Trophoblast cell (in vitro differentiated cells and primary cell): Measurements from ENCODE around the gene DEK.

Experiments
- DNase-seq, 2 donors: peaks; one replicate each; pipeline ENCODE4 v3.0.0-alpha.2; 2016
- H2AFZ ChIP-seq: 2 replicates; pipeline ENCODE4 v1.6.1; 2013; ENCODE audit warnings: low read length, moderate library complexity, mild to moderate bottlenecking; ENCODE audit not compliant: insufficient read depth, poor library complexity
- H2AK5ac ChIP-seq: 2 replicates; pipeline ENCODE4 v1.6.1; 2013; ENCODE audit warnings: mild to moderate bottlenecking, low read length
- H2BK120ac ChIP-seq: 2 replicates; pipeline ENCODE4 v1.6.1; 2013; ENCODE audit warnings: low read length, mild to moderate bottlenecking, moderate library complexity; ENCODE audit not compliant: insufficient read depth, poor library complexity
- H2BK12ac ChIP-seq: 2 replicates; pipeline ENCODE4 v1.6.1; 2013; ENCODE audit warnings: mild to moderate bottlenecking, low read length, moderate library complexity
- H2BK5ac ChIP-seq: 2 replicates; pipeline ENCODE4 v1.6.1; 2013; ENCODE audit warnings: low read length, low read depth, moderate library complexity, mild to moderate bottlenecking; ENCODE audit not compliant: poor library complexity
- H3K14ac ChIP-seq: 2 replicates; pipeline ENCODE4 v1.6.1; 2013; ENCODE audit warnings: mild to moderate bottlenecking, low read length
- H3K18ac ChIP-seq: 2 replicates; pipeline ENCODE4 v1.6.1; 2013; ENCODE audit warnings: mild to moderate bottlenecking, low read length
- H3K23ac ChIP-seq: 2 replicates; pipeline ENCODE4 v1.6.1; 2013; ENCODE audit warnings: low read length
- H3K27ac ChIP-seq: 2 replicates; pipeline ENCODE4 v1.5.1; 2013; ENCODE audit warnings: low read depth, mild to moderate bottlenecking, inconsistent platforms, low read length, moderate library complexity
- H3K27me3 ChIP-seq: 2 replicates; pipeline ENCODE4 v1.6.1; 2013; ENCODE audit warnings: inconsistent platforms, mild to moderate bottlenecking, low read length, moderate library complexity; ENCODE audit not compliant: insufficient read depth
- H3K36me3 ChIP-seq, 2 experiments: 1 replicate in 1 of 2; 2 replicates in 1 of 2; pipeline ENCODE4 v1.6.1; 2013; ENCODE audit warnings: low read length in 2 of 2, mild to moderate bottlenecking in 2 of 2, moderate library complexity in 1 of 2; ENCODE audit not compliant: insufficient read depth in 2 of 2, control insufficient read depth in 1 of 2
- H3K4ac ChIP-seq: 2 replicates; pipeline ENCODE4 v1.6.1; 2013; ENCODE audit warnings: low read depth, mild to moderate bottlenecking, low read length, moderate library complexity
- H3K4me1 ChIP-seq, 2 experiments: 1 replicate in 1 of 2; 2 replicates in 1 of 2; pipeline ENCODE4 v1.6.1; 2013; ENCODE audit warnings: low read length in 2 of 2, mild to moderate bottlenecking in 2 of 2, moderate library complexity in 1 of 2; ENCODE audit not compliant: insufficient read depth in 2 of 2, control insufficient read depth in 1 of 2
- H3K4me2 ChIP-seq: 2 replicates; pipeline ENCODE4 v1.6.1; 2013; ENCODE audit warnings: inconsistent platforms, mild to moderate bottlenecking, low read length, moderate library complexity
- H3K4me3 ChIP-seq: 2 replicates; pipeline ENCODE4 v1.5.1; 2013; ENCODE audit warnings: mild to moderate bottlenecking, low read depth, low read length, inconsistent platforms
- H3K79me1 ChIP-seq: one replicate; pipeline ENCODE4 v1.6.1; 2013; ENCODE audit warnings: low read length
- H3K79me2 ChIP-seq: 2 replicates; pipeline ENCODE4 v1.6.1; 2013; ENCODE audit warnings: low read length, mild to moderate bottlenecking; ENCODE audit not compliant: control insufficient read depth, insufficient read depth, poor library complexity
- H3K9ac ChIP-seq: 2 replicates; pipeline ENCODE4 v1.6.1; 2013; ENCODE audit warnings: mild to moderate bottlenecking, low read length
- H3K9me3 ChIP-seq: 2 replicates; pipeline ENCODE4 v1.6.1; 2013; ENCODE audit warnings: low read depth, mild to moderate bottlenecking, control low read depth, inconsistent platforms, low read length; ENCODE audit not compliant: insufficient read depth
- H4K12ac ChIP-seq: 2 replicates; pipeline ENCODE4 v1.6.1; 2013; ENCODE audit warnings: low read depth, mild to moderate bottlenecking, low read length, moderate library complexity
- H4K8ac ChIP-seq: 2 replicates; pipeline ENCODE4 v1.6.1; 2013; ENCODE audit warnings: low read depth, mild to moderate bottlenecking, low read length, moderate library complexity
- H4K91ac ChIP-seq: one replicate; pipeline ENCODE4 v1.6.1; 2013; ENCODE audit warnings: low read depth, mild to moderate bottlenecking, low read length, moderate library complexity
- WGBS: extraction: QIAGEN DNeasy Blood & Tissue Kit; methylation state at CpG from one replicate; pipeline ENCODE4 v1.1.7; 2013; ENCODE audit warnings: missing lambda C conversion rate; ENCODE audit not compliant: insufficient read length, insufficient coverage; ENCODE audit errors: extremely low coverage; 5-methylcytosine and 5-hydroxymethylcytosine counted together

The DEK gene

DNA sequence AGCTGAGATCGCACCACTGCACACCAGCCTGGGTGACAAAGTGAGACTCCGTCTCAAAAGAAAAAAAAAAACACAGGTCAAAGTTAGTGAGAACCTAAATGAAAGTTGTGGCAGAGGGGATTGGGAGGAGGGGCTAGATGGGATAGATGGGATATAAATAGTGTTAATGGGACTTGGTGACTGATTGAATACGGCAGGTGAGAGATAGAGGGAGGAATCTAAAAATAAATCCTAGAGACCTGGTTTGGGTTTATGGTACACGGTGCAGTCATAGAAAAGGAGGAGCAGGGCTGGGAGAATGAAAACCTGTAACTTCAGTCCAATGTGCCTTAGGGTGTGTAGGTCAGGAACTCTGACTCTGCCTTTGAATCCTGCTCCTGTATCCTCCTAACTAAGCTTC, 25.0 kb upstream of the DEK start:
- no peak overlapping the region for H3K4me2 ChIP-seq
- no peak overlapping the region for H3K4me3 ChIP-seq
- H4K12ac ChIP-seq: no peak overlapping the region
- no peaks in the 10 kb centered on the region for H3K36me3 ChIP-seq
- H4K8ac ChIP-seq: no peak overlapping the region
- H3K79me1 ChIP-seq: no peaks in the 10 kb centered on the region
- 100% methylated on average over 1 of the region's 4 CpGs for WGBS
- H3K79me2 ChIP-seq: no peaks in the 10 kb centered on the region
- no peak overlapping the region for H3K9ac ChIP-seq
- no peak overlapping the region for H3K27ac ChIP-seq
- no peaks in the 10 kb centered on the region for H3K4me1 ChIP-seq
- no peak overlapping the region for H3K18ac ChIP-seq
- H2AFZ ChIP-seq: no peak overlapping the region
- H3K9me3 ChIP-seq: no peaks in the 10 kb centered on the region
- H2BK5ac ChIP-seq: no peak overlapping the region
- no peak overlapping the region for H2BK120ac ChIP-seq
- no peak overlapping the region for H4K91ac ChIP-seq
- no peak overlapping the region for H2BK12ac ChIP-seq
- no peak overlapping the region for H2AK5ac ChIP-seq
- no peak for DNase-seq
- no peak overlapping the region for H3K4ac ChIP-seq
- no peaks in the 10 kb centered on the region for H3K27me3 ChIP-seq
- no peak overlapping the region for H3K23ac ChIP-seq
- H3K14ac ChIP-seq: no peak overlapping the region

DNA sequence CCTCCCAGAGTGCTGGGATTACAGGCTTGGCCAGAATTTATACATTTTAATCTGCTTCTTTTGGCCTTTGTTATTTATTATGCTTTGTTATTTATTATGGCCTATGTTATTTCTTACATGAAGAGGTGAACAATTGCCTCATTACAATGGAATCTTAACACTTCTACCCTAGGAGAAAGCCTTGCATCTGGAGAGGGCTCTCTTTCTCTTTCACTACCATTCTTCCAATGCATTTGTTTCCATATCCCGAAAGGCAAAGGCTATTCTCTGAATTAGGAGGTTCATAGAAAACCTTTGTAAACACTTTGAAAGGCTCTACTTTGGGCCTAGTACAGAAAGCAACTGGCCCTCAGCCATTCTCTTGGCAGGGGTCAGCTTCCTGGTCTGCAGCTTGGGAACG, 19.9 kb upstream of the DEK start:
- Histone ChIP-seq H4K91ac (no peak overlapping the region), H2AFZ (no peak overlapping the region), H3K27ac (no peak overlapping the region), H3K4me3 (no peak overlapping the region), H3K9me3 (no peaks in the 10 kb centered on the region), H2BK5ac (no peak overlapping the region), H3K79me2 (no peaks in the 10 kb centered on the region), H3K4me2 (no peak overlapping the region), H3K23ac (no peak overlapping the region), H2BK120ac (no peak overlapping the region), H4K8ac (no peak overlapping the region), H3K14ac (no peak overlapping the region), H2AK5ac (no peak overlapping the region), H3K4me1 (no peaks in the 10 kb centered on the region), H3K4ac (no peak overlapping the region), H3K36me3 (no peaks in the 10 kb centered on the region), H3K18ac (no peak overlapping the region), H4K12ac (no peak overlapping the region), H3K9ac (no peak overlapping the region), H2BK12ac (no peak overlapping the region), H3K79me1 (no peaks in the 10 kb centered on the region), H3K27me3 (no peaks in the 10 kb centered on the region)
- DNase-seq: no peak
- WGBS: no CpG with 5 or more reads among the region's 2 CpGs

DNA sequence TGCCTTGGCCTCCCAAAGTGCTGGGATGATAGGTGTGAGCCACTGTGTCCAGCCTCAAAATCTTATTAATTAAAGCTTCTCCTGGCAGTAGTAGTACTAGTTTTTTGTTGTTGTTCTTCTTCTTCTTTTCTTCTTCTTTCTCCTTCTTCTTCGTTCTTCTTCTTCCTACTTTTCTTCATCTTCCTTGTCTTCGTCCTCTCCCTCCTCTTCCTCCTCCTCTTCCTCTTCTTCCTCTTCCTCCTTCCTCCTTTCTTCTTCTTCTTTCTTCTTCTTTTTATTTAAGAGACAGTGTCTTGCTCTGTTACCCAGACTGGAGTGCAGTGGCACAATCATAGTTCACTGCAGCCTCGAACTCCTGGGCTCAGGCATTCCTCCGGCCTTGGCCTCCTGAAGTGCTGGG, 17.2 kb upstream of the DEK start:
- Histone ChIP-seq H3K27ac (no peak overlapping the region), H2BK5ac (no peak overlapping the region), H3K4me2 (no peak overlapping the region), H4K91ac (no peak overlapping the region), H3K4ac (no peak overlapping the region), H2AFZ (no peak overlapping the region), H3K4me1 (peaks cover 3% of the 10 kb centered on the region in 2 experiments), H3K79me2 (no peaks in the 10 kb centered on the region), H3K14ac (no peak overlapping the region), H4K12ac (no peak overlapping the region), H3K27me3 (peaks cover 17% of the 10 kb centered on the region), H2AK5ac (no peak overlapping the region), H2BK12ac (no peak overlapping the region), H3K9me3 (no peaks in the 10 kb centered on the region), H3K9ac (no peak overlapping the region), H3K4me3 (no peak overlapping the region), H3K18ac (no peak overlapping the region), H3K79me1 (no peaks in the 10 kb centered on the region), H2BK120ac (no peak overlapping the region), H4K8ac (no peak overlapping the region), H3K36me3 (no peaks in the 10 kb centered on the region), H3K23ac (no peak overlapping the region)
- no peak for DNase-seq
- no CpG with 5 or more reads among the region's 4 CpGs for WGBS

DNA sequence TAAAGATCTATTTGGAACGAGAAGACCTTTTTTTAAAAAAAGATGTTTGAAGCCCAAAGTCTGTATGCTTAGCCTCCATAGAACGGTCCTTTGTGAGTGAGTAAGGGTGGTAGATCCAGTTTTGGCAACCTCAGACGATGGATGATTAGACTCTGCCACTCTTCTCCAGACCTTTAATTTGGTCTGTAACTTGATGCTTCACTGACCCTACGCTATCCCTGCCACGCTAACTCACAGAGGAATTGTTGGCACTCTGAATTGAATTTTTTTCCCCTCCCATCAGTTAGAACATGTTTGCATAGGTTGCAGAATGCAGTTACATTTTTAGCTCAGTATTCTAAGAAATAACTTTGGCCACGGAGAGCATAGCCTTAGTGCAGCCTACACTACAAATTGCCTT, 15.8 kb upstream of the DEK start:
- Histone ChIP-seq H3K23ac (no peak overlapping the region), H4K91ac (no peak overlapping the region), H3K36me3 (no peaks in the 10 kb centered on the region), H4K12ac (no peak overlapping the region), H3K27me3 (peaks cover 19% of the 10 kb centered on the region), H3K4ac (no peak overlapping the region), H3K14ac (no peak overlapping the region), H2AK5ac (no peak overlapping the region), H3K4me3 (no peak overlapping the region), H3K9ac (no peak overlapping the region), H3K79me2 (no peaks in the 10 kb centered on the region), H2BK12ac (no peak overlapping the region), H3K4me1 (peaks cover 3 to 5% of the 10 kb centered on the region in 2 experiments), H3K4me2 (no peak overlapping the region), H3K9me3 (no peaks in the 10 kb centered on the region), H4K8ac (no peak overlapping the region), H2BK5ac (no peak overlapping the region), H2AFZ (no peak overlapping the region), H2BK120ac (no peak overlapping the region), H3K79me1 (no peaks in the 10 kb centered on the region), H3K27ac (no peak overlapping the region), H3K18ac (no peak overlapping the region)
- no CpG with 5 or more reads among the region's 6 CpGs for WGBS
- DNase-seq: no peak
